NT2/D1 (cell line): ENCODE data around the gene ANLN.
"Not testable (repeated sequence)": the region's sequence is repeated elsewhere in the genome, so short reads cannot be mapped to it uniquely, and the experiment has no call there.

Source experiments
- DNase-seq: peaks from one replicate; pipeline ENCODE4 v3.0.0-alpha.2; 2011; ENCODE audit warnings: low read depth, low spot score
- H3K27me3 ChIP-seq: 2 replicates; pipeline ENCODE4 v1.6.0; 2011; ENCODE audit warnings: mild to moderate bottlenecking; ENCODE audit not compliant: insufficient read length, insufficient read depth
- H3K36me3 ChIP-seq: 2 replicates; pipeline ENCODE4 v1.6.1; 2011; ENCODE audit warnings: mild to moderate bottlenecking, low read length, mixed read lengths; ENCODE audit not compliant: insufficient read depth, insufficient read length
- H3K4me1 ChIP-seq: 2 replicates; pipeline ENCODE4 v1.5.1; 2011; ENCODE audit not compliant: insufficient read depth, insufficient read length
- H3K4me3 ChIP-seq: 2 replicates; pipeline ENCODE4 v1.5.1; 2011; ENCODE audit warnings: low read depth; ENCODE audit not compliant: insufficient read length
- H3K9ac ChIP-seq: 2 replicates; pipeline ENCODE4 v1.6.0; 2011; ENCODE audit warnings: low read depth; ENCODE audit not compliant: insufficient read length
- H3K9me3 ChIP-seq: 2 replicates; pipeline ENCODE4 v1.5.1; 2011; ENCODE audit warnings: mild to moderate bottlenecking, low read length; ENCODE audit not compliant: insufficient read depth
- SUZ12 ChIP-seq: IDR thresholded peaks from 2 replicates; pipeline ENCODE4 v1.6.1; 2011; ENCODE audit not compliant: insufficient read length, insufficient read depth; ENCODE audit errors: extremely low read depth
- YY1 ChIP-seq: IDR thresholded peaks from 2 replicates; pipeline ENCODE4 v1.6.1; 2011; ENCODE audit not compliant: insufficient read length, insufficient read depth
- ZNF274 ChIP-seq: IDR thresholded peaks from 2 replicates; pipeline ENCODE4 v1.6.1; 2011; ENCODE audit warnings: mild to moderate bottlenecking, low read depth, low read length

ANLN gene

GRCh38 chr7:36456548-36456947, 66.9 kb downstream of the ANLN start:
- Histone ChIP-seq H3K27me3 (no peaks in the 10 kb centered on the region), H3K4me1 (no peaks in the 10 kb centered on the region), H3K9me3 (no peaks in the 10 kb centered on the region), H3K36me3 (peaks cover 33% of the 10 kb centered on the region), H3K9ac (no peak overlapping the region), H3K4me3 (no peak overlapping the region)
- DNase-seq = no peak
- TF ChIP-seq SUZ12 (no peak), ZNF274 (no peak), YY1 (no peak)

- DNase-seq = no peak
- Histone ChIP-seq H3K9ac (no peak overlapping the region), H3K27me3 (no peaks in the 10 kb centered on the region), H3K36me3 (peaks cover 5% of the 10 kb centered on the region), H3K9me3 (no peaks in the 10 kb centered on the region), H3K4me1 (no peaks in the 10 kb centered on the region), H3K4me3 (no peak overlapping the region)
- TF ChIP-seq YY1 (no peak), SUZ12 (no peak), ZNF274 (no peak)
Observed at GRCh38 chr7:36459236-36459960, 69.7 kb downstream of the ANLN start.

GRCh38 chr7:36460811-36461429, 71.3 kb downstream of the ANLN start:
- no peak for DNase-seq
- Histone ChIP-seq H3K4me1 (no peaks in the 10 kb centered on the region), H3K9me3 (no peaks in the 10 kb centered on the region), H3K9ac (no peak overlapping the region), H3K4me3 (no peak overlapping the region), H3K36me3 (no peaks in the 10 kb centered on the region), H3K27me3 (no peaks in the 10 kb centered on the region)
- TF ChIP-seq SUZ12 (no peak), ZNF274 (no peak), YY1 (no peak)

GRCh38 chr7:36462551-36463137, 73.0 kb downstream of the ANLN start:
- Histone ChIP-seq H3K36me3 (no peaks in the 10 kb centered on the region), H3K4me1 (no peaks in the 10 kb centered on the region), H3K9ac (no peak overlapping the region), H3K4me3 (no peak overlapping the region), H3K9me3 (no peaks in the 10 kb centered on the region; the same call in 1 of the 2 replicates), H3K27me3 (no peaks in the 10 kb centered on the region)
- TF ChIP-seq YY1 (no peak), ZNF274 (no peak), SUZ12 (no peak)
- DNase-seq = no peak

GRCh38 chr7:36464271-36464670, 74.6 kb downstream of the ANLN start:
- Histone ChIP-seq H3K4me3 (no peak overlapping the region), H3K9me3 (no peaks in the 10 kb centered on the region; the same call in 1 of the 2 replicates), H3K27me3 (no peaks in the 10 kb centered on the region)

GRCh38 chr7:36466001-36466400, 76.3 kb downstream of the ANLN start:
- not testable (repeated sequence) for H3K4me1 ChIP-seq, H3K9ac ChIP-seq, H3K36me3 ChIP-seq, H3K9me3 ChIP-seq, DNase-seq, H3K4me3 ChIP-seq, H3K27me3 ChIP-seq

More at GRCh38 chr7:36464271-36464670, 74.6 kb downstream of the ANLN start:
- no peaks in the 10 kb centered on the region for H3K36me3 ChIP-seq
- TF ChIP-seq ZNF274 = no peak
- H3K9ac ChIP-seq = no peak overlapping the region
- DNase-seq = no peak
- no peaks in the 10 kb centered on the region for H3K4me1 ChIP-seq

- no peak overlapping the region for H3K9ac ChIP-seq
- no peaks in the 10 kb centered on the region for H3K27me3 ChIP-seq
- H3K36me3 ChIP-seq = no peaks in the 10 kb centered on the region
- H3K4me1 ChIP-seq = peaks cover under 1% of the 10 kb centered on the region
- no peak for DNase-seq
- TF ChIP-seq SUZ12 (no peak), YY1 (no peak), ZNF274 (no peak)
- no peak overlapping the region for H3K4me3 ChIP-seq
- no peaks in the 10 kb centered on the region; the same call in 1 of the 2 replicates for H3K9me3 ChIP-seq
Observed at GRCh38 chr7:36468370-36469101, 78.9 kb downstream of the ANLN start.
